H1 (cell line): ENCODE data around the gene ASCC1. TPM values are rescaled to one million over a fixed set of nuclear protein-coding genes. Genes with fewer than 3 reads are reported as not detected.

Source experiments
- CTCF ChIA-PET: fragments of 300-600 bp; sonication (Branson Sonifier 250); formaldehyde crosslinking; loops from one replicate; lab custom pipeline; 2021; ENCODE audit not compliant: partially characterized antibody; lab: Charles Lee
- POLR2A ChIA-PET: fragments of 300-600 bp; sonication (Branson Sonifier 250); formaldehyde crosslinking; loops from one replicate; lab custom pipeline; 2021; ENCODE audit warnings: inconsistent platforms; ENCODE audit not compliant: partially characterized antibody; lab: Charles Lee
- DNase-seq, 2 experiments: peaks; one replicate each; pipeline versions ENCODE4 v3.0.0 to v3.0.0-alpha.2; 2010 to 2022; ENCODE audit warnings: low spot score in 2 of 2, low read depth in 1 of 2, mixed read lengths in 1 of 2
- FAIRE-seq: peaks from 2 replicates; lab custom pipeline; 2011; peaks lifted over from hg19 to GRCh38; lab: Jason Lieb, UNC
- H2AFZ ChIP-seq: 2 replicates; pipeline ENCODE4 v1.8.1; 2012; ENCODE audit warnings: low read length, inconsistent platforms
- H2AK5ac ChIP-seq: 2 replicates; pipeline ENCODE4 v1.6.1; 2013; ENCODE audit warnings: low read depth, low read length
- H2BK120ac ChIP-seq: replicated peaks from 2 replicates; pipeline ENCODE3; 2013; ENCODE audit warnings: low read depth, low read length, inconsistent platforms
- H2BK12ac ChIP-seq: 2 replicates; pipeline ENCODE4 v1.6.1; 2013; ENCODE audit warnings: low read depth, low read length
- H2BK15ac ChIP-seq: 2 replicates; pipeline ENCODE4 v1.6.1; 2013; ENCODE audit warnings: low read length
- H2BK20ac ChIP-seq: 2 replicates; pipeline ENCODE4 v1.6.1; 2013; ENCODE audit warnings: low read length
- H2BK5ac ChIP-seq: 2 replicates; pipeline ENCODE4 v1.6.1; 2013; ENCODE audit warnings: low read depth, low read length
- H3K14ac ChIP-seq: 2 replicates; pipeline ENCODE4 v1.6.1; 2013; ENCODE audit warnings: inconsistent platforms; ENCODE audit not compliant: insufficient read length
- H3K18ac ChIP-seq: 2 replicates; pipeline ENCODE4 v1.6.1; 2013; ENCODE audit warnings: low read length; ENCODE audit errors: extremely low read depth
- H3K23ac ChIP-seq: 2 replicates; pipeline ENCODE4 v1.6.1; 2013; ENCODE audit warnings: inconsistent platforms; ENCODE audit not compliant: insufficient read length
- H3K23me2 ChIP-seq: 2 replicates; pipeline ENCODE4 v1.6.1; 2013; ENCODE audit warnings: low read depth, low read length
- H3K27ac ChIP-seq: 2 replicates; pipeline ENCODE4 v1.6.1; 2011; ENCODE audit warnings: low read depth, low read length, inconsistent platforms
- H3K27me3 ChIP-seq, 4 experiments: replicated peaks in 1 of 4; 1 replicate in 1 of 4; 2 replicates in 3 of 4; pipeline versions ENCODE4 v1.6.1 to v1.8.1; 2011 to 2013; ENCODE audit warnings: low read length in 3 of 4, mild to moderate bottlenecking in 3 of 4, inconsistent platforms in 2 of 4, mixed read lengths in 2 of 4, moderate library complexity in 1 of 4; ENCODE audit not compliant: control insufficient read depth in 3 of 4, insufficient read depth in 3 of 4; ENCODE audit errors: extremely low read depth in 1 of 4
- H3K36me3 ChIP-seq, 4 experiments: 2 replicates each; pipeline versions ENCODE4 v1.6.1 to v1.8.1; 2011 to 2013; ENCODE audit warnings: mild to moderate bottlenecking in 4 of 4, low read length in 3 of 4, moderate library complexity in 2 of 4, control low read depth in 1 of 4, inconsistent platforms in 1 of 4; ENCODE audit not compliant: insufficient read depth in 4 of 4, control insufficient read depth in 2 of 4
- H3K4ac ChIP-seq: replicated peaks from 2 replicates; pipeline ENCODE3; 2013; ENCODE audit warnings: low read length, low read depth, mixed read lengths, inconsistent platforms; ENCODE audit not compliant: insufficient read length
- H3K4me1 ChIP-seq, 4 experiments: replicated peaks in 1 of 4; 1 replicate in 1 of 4; 2 replicates in 3 of 4; pipeline versions ENCODE4 v1.6.1 to v1.8.1; 2011 to 2013; ENCODE audit warnings: low read length in 3 of 4, inconsistent platforms in 2 of 4, mixed read lengths in 1 of 4; ENCODE audit not compliant: insufficient read depth in 4 of 4, control insufficient read depth in 3 of 4
- H3K4me2 ChIP-seq, 2 experiments: 2 replicates each; pipeline versions ENCODE4 v1.6.1 to v1.8.1; 2011 to 2013; ENCODE audit warnings: low read depth in 2 of 2, low read length in 2 of 2, control low read depth in 1 of 2, inconsistent platforms in 1 of 2, mild to moderate bottlenecking in 1 of 2; ENCODE audit not compliant: insufficient read depth in 1 of 2
- H3K4me3 ChIP-seq, 4 experiments: fragments of 200-600, 300-600 bp in 1 of 4; sonication (generic), shearing (Covaris generic), sonication (Bioruptor Twin) in 1 of 4; 2 replicates each; pipeline versions ENCODE4 v1.5.1 to v1.8.1; 2011 to 2016; ENCODE audit warnings: low read length in 4 of 4, low read depth in 3 of 4, control low read depth in 2 of 4, inconsistent platforms in 2 of 4, mild to moderate bottlenecking in 2 of 4, mixed read lengths in 1 of 4, moderate library complexity in 1 of 4; ENCODE audit not compliant: insufficient read depth in 2 of 4; ENCODE audit errors: extremely low read depth in 1 of 4
- H3K56ac ChIP-seq: replicated peaks from 2 replicates; pipeline ENCODE3; 2013; ENCODE audit warnings: low read depth, mild to moderate bottlenecking, mixed read lengths, low read length, inconsistent platforms; ENCODE audit not compliant: insufficient read length
- H3K79me1 ChIP-seq: 2 replicates; pipeline ENCODE4 v1.6.1; 2013; ENCODE audit warnings: low read depth, low read length, control low read depth
- H3K79me2 ChIP-seq, 2 experiments: 2 replicates each; pipeline versions ENCODE4 v1.6.1 to v1.8.1; 2012 to 2013; ENCODE audit warnings: low read length in 2 of 2, mild to moderate bottlenecking in 2 of 2, inconsistent platforms in 1 of 2; ENCODE audit not compliant: insufficient read depth in 2 of 2, control insufficient read depth in 1 of 2
- H3K9ac ChIP-seq, 4 experiments: replicated peaks in 1 of 4; 1 replicate in 1 of 4; 2 replicates in 3 of 4; pipeline versions ENCODE4 v1.6.1 to v1.8.1; 2011 to 2013; ENCODE audit warnings: low read depth in 3 of 4, low read length in 3 of 4, control low read depth in 2 of 4, mild to moderate bottlenecking in 2 of 4, moderate library complexity in 2 of 4, inconsistent platforms in 1 of 4; ENCODE audit errors: extremely low read depth in 1 of 4
- H3K9me3 ChIP-seq, 2 experiments: 2 replicates each; pipeline versions ENCODE4 v1.6.1 to v1.8.1; 2012 to 2013; ENCODE audit warnings: mild to moderate bottlenecking in 2 of 2, moderate library complexity in 2 of 2, control low read depth in 1 of 2, inconsistent platforms in 1 of 2, low read depth in 1 of 2, low read length in 1 of 2, mixed read lengths in 1 of 2; ENCODE audit not compliant: insufficient read depth in 2 of 2
- H4K20me1 ChIP-seq, 2 experiments: replicated peaks in 1 of 2; 2 replicates each; pipeline versions ENCODE3 to v1.8.1; 2011 to 2013; ENCODE audit warnings: inconsistent platforms in 2 of 2, low read length in 2 of 2, mild to moderate bottlenecking in 1 of 2; ENCODE audit not compliant: insufficient read depth in 2 of 2, control insufficient read depth in 1 of 2
- H4K5ac ChIP-seq: 2 replicates; pipeline ENCODE4 v1.6.1; 2013; ENCODE audit warnings: low read length, low read depth, mixed read lengths, inconsistent platforms; ENCODE audit not compliant: insufficient read length
- H4K8ac ChIP-seq: 2 replicates; pipeline ENCODE4 v1.8.0; 2013; ENCODE audit warnings: mild to moderate bottlenecking, moderate library complexity, low read length, inconsistent platforms; ENCODE audit not compliant: insufficient read depth; ENCODE audit errors: extremely low read depth
- H4K91ac ChIP-seq: replicated peaks from 2 replicates; pipeline ENCODE3; 2013; ENCODE audit warnings: low read length, mixed read lengths, inconsistent platforms; ENCODE audit not compliant: insufficient read length
- BACH1 ChIP-seq: IDR thresholded peaks from 2 replicates; pipeline ENCODE4 v1.6.1; 2012; ENCODE audit warnings: low read length, improper control_type of control experiment
- CHD1 ChIP-seq: IDR thresholded peaks from 2 replicates; pipeline ENCODE4 v1.6.1; 2012; ENCODE audit warnings: low read depth, low read length, improper control_type of control experiment
- JUN ChIP-seq: IDR thresholded peaks from 2 replicates; pipeline ENCODE4 v1.6.1; 2011; ENCODE audit warnings: low read depth, mild to moderate bottlenecking, improper control_type of control experiment, low read length
- KDM1A ChIP-seq: fragments of 200-600, 300-600 bp; sonication (generic); IDR thresholded peaks from 2 replicates; pipeline ENCODE4 v1.7.1; 2016; ENCODE audit warnings: mild to moderate bottlenecking, low read length, borderline replicate concordance
- KDM5A ChIP-seq: fragments of 200-600 bp; IDR thresholded peaks from 2 replicates; pipeline ENCODE4 v1.7.1; 2012; ENCODE audit warnings: mild to moderate bottlenecking, low read length, inconsistent platforms, mixed read lengths
- RAD21 ChIP-seq, 2 experiments: IDR thresholded peaks in 1 of 2; conservative IDR thresholded peaks in 1 of 2; 2 replicates each; pipeline ENCODE4 v1.6.1; 2011; ENCODE audit warnings: low read depth in 2 of 2, low read length in 2 of 2, improper control_type of control experiment in 1 of 2, inconsistent platforms in 1 of 2, mild to moderate bottlenecking in 1 of 2, moderate library complexity in 1 of 2
- SIN3A ChIP-seq, 2 experiments: IDR thresholded peaks in 1 of 2; conservative IDR thresholded peaks in 1 of 2; 2 replicates each; pipeline ENCODE4 v1.6.1; 2011 to 2012; ENCODE audit warnings: low read length in 2 of 2, improper control_type of control experiment in 1 of 2, low read depth in 1 of 2, mild to moderate bottlenecking in 1 of 2
- SIRT6 ChIP-seq: IDR thresholded peaks from one replicate; pipeline ENCODE4 v1.7.1; 2012; ENCODE audit warnings: low read length, inconsistent platforms
- SP1 ChIP-seq: IDR thresholded peaks from 2 replicates; pipeline ENCODE4 v1.6.1; 2011; ENCODE audit warnings: low read depth, low read length
- SUZ12 ChIP-seq: fragments of 200-600 bp; sonication (generic); IDR thresholded peaks from 2 replicates; pipeline ENCODE4 v1.6.1; 2012; ENCODE audit warnings: mild to moderate bottlenecking, inconsistent platforms, low read length, moderate library complexity, mixed read lengths
- TAF1 ChIP-seq: IDR thresholded peaks from 2 replicates; pipeline ENCODE4 v1.6.1; 2011; ENCODE audit warnings: mild to moderate bottlenecking, low read depth, low read length
- TCF12 ChIP-seq: IDR thresholded peaks from 2 replicates; pipeline ENCODE4 v1.6.1; 2011; ENCODE audit warnings: low read depth, mild to moderate bottlenecking, low read length
- TEAD4 ChIP-seq: IDR thresholded peaks from 2 replicates; pipeline ENCODE4 v1.6.1; 2012; ENCODE audit warnings: low read depth, low read length, inconsistent platforms, mixed read lengths
- YY1 ChIP-seq: IDR thresholded peaks from 2 replicates; pipeline ENCODE4 v1.6.1; 2011; ENCODE audit warnings: low read depth, mild to moderate bottlenecking, low read length
- WGBS, 2 experiments: shearing (Covaris generic) in 1 of 2; methylation state at CpG; one replicate each; pipeline versions ENCODE4 v1.1.6 to v1.1.7; 2013 to 2015; ENCODE audit warnings: low lambda C conversion rate in 2 of 2, mixed read lengths in 2 of 2, inconsistent platforms in 1 of 2, low coverage in 1 of 2, missing lambda C conversion rate in 1 of 2; ENCODE audit not compliant: insufficient replicate concordance in 2 of 2, insufficient coverage in 1 of 2, insufficient read length in 1 of 2; ENCODE audit errors: extremely low coverage in 1 of 2, missing lambda C conversion rate in 1 of 2; 5-methylcytosine and 5-hydroxymethylcytosine counted together
- polyA plus RNA-seq, 7 experiments: library from polyadenylated mRNA; depleted of rRNA in 3 of 7; stranded (reverse) in 5 of 7; unstranded in 2 of 7; fragments of >200 nt in 5 of 7; fragments of 200-250 nt in 2 of 7; gene quantifications; 1 replicate in 5 of 7; 2 replicates in 1 of 7; 4 replicates in 1 of 7; pipeline versions ENCODE4 v1.2.1 to v1.2.3, GENCODE V29; 2011 to 2013; ENCODE audit warnings: missing spikeins in 2 of 7, mixed read lengths in 2 of 7
- total RNA-seq: library from RNA; stranded (reverse); fragmentation: NEBNext Ultra II Directional; extraction: Animal tissue kit (Norgen Biotek cat#: 25700); gene quantifications from 2 replicates; pipeline ENCODE4 v1.2.1, GENCODE V29; 2021

ASCC1 gene
- total and polyA plus RNA-seq, 2 of the 8 experiments (the other 6 are each of a cell fraction or from before 2014, with no cell fraction given) = 25.6 to 35.8 TPM

GRCh38 chr10:72106154-72106849, 109.8 kb downstream of the ASCC1 start:
- Histone ChIP-seq H2AK5ac (no peak overlapping the region), H3K23me2 (no peaks in the 10 kb centered on the region), H2BK15ac (no peak overlapping the region), H3K4me2 (no peak overlapping the region), H3K18ac (no peak overlapping the region), H4K20me1 (no peaks in the 10 kb centered on the region), H3K4me3 (no peak overlapping the region), H2AFZ (no peak overlapping the region), H3K79me1 (no peaks in the 10 kb centered on the region), H2BK20ac (no peak overlapping the region), H3K56ac (no peak overlapping the region), H4K91ac (no peak overlapping the region), H3K4me1 (no peaks in the 10 kb centered on the region), H2BK12ac (no peak overlapping the region), H2BK120ac (no peak overlapping the region), H3K27me3 (no peaks in the 10 kb centered on the region), H3K27ac (no peak overlapping the region), H4K8ac (no peak overlapping the region), H3K79me2 (no peaks in the 10 kb centered on the region), H3K4ac (no peak overlapping the region), H3K9ac (no peak overlapping the region), H2BK5ac (no peak overlapping the region), H3K9me3 (no peaks in the 10 kb centered on the region), H4K5ac (no peak overlapping the region), H3K36me3 (no peaks in the 10 kb centered on the region; a peak in 2 of 8 replicates), H3K14ac (no peak overlapping the region), H3K23ac (no peak overlapping the region)
- WGBS, 2 experiments = 84% methylated on average over 2 of the region's 2 CpGs; no CpG with 5 or more reads in 1 of the 2 experiments
- POLR2A ChIA-PET = interaction anchor here (1.1 kb wide), 1 partner anchor 33 kb away, joined by 4 read pairs; no protein-coding TSS in a partner anchor
- CTCF ChIA-PET = interaction anchor here (1.0 kb wide), 1 partner anchor 210 kb away, joined by 6 read pairs; no protein-coding TSS in a partner anchor
- no peak for FAIRE-seq
- TF ChIP-seq SIN3A (conservative IDR thresholded peaks at IDR 0.05 in 1 of 2, IDR thresholded peaks at IDR 0.05 in 1 of 2; ENCODE audit: low read depth in 1 of 2, low read length in 2 of 2) (no peak), KDM1A (no peak), TAF1 (no peak), CHD1 (no peak), BACH1 (no peak), KDM5A (no peak), SP1 (no peak), TCF12 (no peak), JUN (no peak), SUZ12 (no peak), TEAD4 (no peak), SIRT6 (no peak), YY1 (no peak), RAD21 (IDR thresholded peaks at IDR 0.05 in 1 of 2, conservative IDR thresholded peaks at IDR 0.05 in 1 of 2; ENCODE audit: low read depth in 2 of 2, low read length in 2 of 2) (no peak)
- no peak for DNase-seq
